Dermis microvascular lymphatic vessel endothelial cell (primary cell): ENCODE measurements around the gene ATP6V0B. TPM values are rescaled to one million over a fixed set of nuclear protein-coding genes. Genes with fewer than 3 reads are reported as not detected.

Experiments
- DNase-seq, 2 donors: peaks; one replicate each; pipeline versions ENCODE4 v3.0.0 to v3.0.0-alpha.2; 2010; ENCODE audit warnings: low read depth in 2 of 2
- total RNA-seq: library from RNA; depleted of rRNA; stranded (reverse); fragments of >200 nt; gene quantifications from 2 replicates; pipeline ENCODE4 v1.2.1, GENCODE V29; 2014

ATP6V0B gene
- total RNA-seq, 1 donor from 2014 or later, result 111 TPM

- peak; percentile 96 to 98 for DNase-seq
Observed at GRCh38 chr1:43969746-43970466, 4.9 kb upstream of the ATP6V0B start, which contains the start of gene DPH2. DPH2 (plus strand) TSS chr1:43970010; CDS start chr1:43970176, 166 bp downstream.

GRCh38 chr1:43970502-43970901 lies 4.3 kb upstream of the ATP6V0B start:
- no peak for DNase-seq

GRCh38 chr1:43970911-43971310 lies 3.8 kb upstream of the ATP6V0B start:
- no peak for DNase-seq

GRCh38 chr1:43971336-43971980 lies 3.3 kb upstream of the ATP6V0B start:
- DNase-seq, result no peak

GRCh38 chr1:43973981-43974442 lies 748 bp upstream of the ATP6V0B start:
- DNase-seq, result no peak

- peak in 1 of 2 donors; percentile 33 for DNase-seq
Observed at GRCh38 chr1:43975249-43975961, 645 bp downstream of the ATP6V0B start.

- DNase-seq, result no peak
Observed at GRCh38 chr1:43976045-43976444, 1.3 kb downstream of the ATP6V0B start.

- DNase-seq, result no peak
Observed at GRCh38 chr1:43976890-43977289, 2.1 kb downstream of the ATP6V0B start.

- no peak for DNase-seq
Observed at GRCh38 chr1:43977376-43978263, 2.9 kb downstream of the ATP6V0B start.

- no peak for DNase-seq
Observed at GRCh38 chr1:43978264-43978550, 3.4 kb downstream of the ATP6V0B start.

GRCh38 chr1:43978551-43979260 lies 3.9 kb downstream of the ATP6V0B start, which contains the start of gene B4GALT2:
B4GALT2 (plus strand) TSS chr1:43979210; CDS start chr1:43981161, 1,951 bp downstream.
- DNase-seq, result peak in 1 of 2 donors; percentile 46

- no peak for DNase-seq
Observed at GRCh38 chr1:43979261-43979527, 4.4 kb downstream of the ATP6V0B start.

GRCh38 chr1:43979528-43980254 lies 4.9 kb downstream of the ATP6V0B start:
- DNase-seq, result peak in 1 of 2 donors; percentile 66

GRCh38 chr1:43980255-43981134 lies 5.7 kb downstream of the ATP6V0B start:
- DNase-seq, result no peak

- DNase-seq, result no peak
Observed at GRCh38 chr1:43981135-43981491, 6.4 kb downstream of the ATP6V0B start.

GRCh38 chr1:43981636-43982035 lies 6.9 kb downstream of the ATP6V0B start:
- DNase-seq, result no peak

- DNase-seq, result no peak
Observed at GRCh38 chr1:43982241-43982640, 7.5 kb downstream of the ATP6V0B start.

GRCh38 chr1:43982808-43983207 lies 8.0 kb downstream of the ATP6V0B start:
- DNase-seq, result no peak

- DNase-seq, result no peak
Observed at GRCh38 chr1:43983253-43983899, 8.6 kb downstream of the ATP6V0B start.
